GM12874 (cell line): Measurements from ENCODE around the gene VKORC1.

ENCODE experiments used
- TF ChIP-seq, protein P1 (sequence below): IDR thresholded peaks from 2 replicates; pipeline ENCODE4 v1.5.1; 2011; ENCODE audit warnings: low read depth, mild to moderate bottlenecking, control low read depth, low read length, moderate library complexity; ENCODE audit not compliant: insufficient read depth

Gene VKORC1

DNA sequence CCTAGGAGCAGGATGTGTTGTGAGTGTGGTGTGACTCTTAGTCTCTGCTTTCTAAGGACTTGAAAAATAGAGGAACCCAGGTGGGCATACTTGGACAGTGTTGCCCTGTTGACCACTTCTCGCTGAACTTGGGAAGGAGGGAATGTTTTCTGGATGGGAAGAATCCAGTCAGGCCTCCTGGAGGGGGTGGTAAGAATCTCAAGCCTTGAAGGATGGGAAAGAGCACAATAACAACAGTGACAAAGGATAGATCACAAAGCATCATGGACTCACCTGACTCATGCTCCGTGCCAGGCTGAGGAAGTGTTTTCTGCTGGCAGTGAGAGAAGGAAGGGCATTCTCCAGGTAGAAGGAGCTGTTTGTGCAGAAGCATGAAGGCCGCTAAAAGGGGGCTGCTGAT, 31.2 kb upstream of the VKORC1 start:
- TF ChIP-seq, protein P1, sequence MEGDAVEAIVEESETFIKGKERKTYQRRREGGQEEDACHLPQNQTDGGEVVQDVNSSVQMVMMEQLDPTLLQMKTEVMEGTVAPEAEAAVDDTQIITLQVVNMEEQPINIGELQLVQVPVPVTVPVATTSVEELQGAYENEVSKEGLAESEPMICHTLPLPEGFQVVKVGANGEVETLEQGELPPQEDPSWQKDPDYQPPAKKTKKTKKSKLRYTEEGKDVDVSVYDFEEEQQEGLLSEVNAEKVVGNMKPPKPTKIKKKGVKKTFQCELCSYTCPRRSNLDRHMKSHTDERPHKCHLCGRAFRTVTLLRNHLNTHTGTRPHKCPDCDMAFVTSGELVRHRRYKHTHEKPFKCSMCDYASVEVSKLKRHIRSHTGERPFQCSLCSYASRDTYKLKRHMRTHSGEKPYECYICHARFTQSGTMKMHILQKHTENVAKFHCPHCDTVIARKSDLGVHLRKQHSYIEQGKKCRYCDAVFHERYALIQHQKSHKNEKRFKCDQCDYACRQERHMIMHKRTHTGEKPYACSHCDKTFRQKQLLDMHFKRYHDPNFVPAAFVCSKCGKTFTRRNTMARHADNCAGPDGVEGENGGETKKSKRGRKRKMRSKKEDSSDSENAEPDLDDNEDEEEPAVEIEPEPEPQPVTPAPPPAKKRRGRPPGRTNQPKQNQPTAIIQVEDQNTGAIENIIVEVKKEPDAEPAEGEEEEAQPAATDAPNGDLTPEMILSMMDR, result no peak

DNA sequence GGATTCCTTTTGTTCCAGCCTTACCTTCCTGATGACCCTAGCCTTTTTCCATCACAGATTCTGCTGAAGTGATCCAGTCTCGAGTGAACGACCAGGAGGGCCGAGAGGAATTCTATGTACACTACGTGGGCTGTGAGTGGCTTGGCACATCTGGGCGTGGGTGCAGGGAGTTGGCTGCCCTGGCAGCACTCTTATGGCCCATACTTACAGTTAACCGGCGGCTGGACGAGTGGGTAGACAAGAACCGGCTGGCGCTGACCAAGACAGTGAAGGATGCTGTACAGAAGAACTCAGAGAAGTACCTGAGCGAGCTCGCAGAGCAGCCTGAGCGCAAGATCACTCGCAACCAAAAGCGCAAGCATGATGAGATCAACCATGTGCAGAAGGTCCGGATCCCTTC, 25.5 kb upstream of the VKORC1 start:
- TF ChIP-seq, protein P1, result no peak

DNA sequence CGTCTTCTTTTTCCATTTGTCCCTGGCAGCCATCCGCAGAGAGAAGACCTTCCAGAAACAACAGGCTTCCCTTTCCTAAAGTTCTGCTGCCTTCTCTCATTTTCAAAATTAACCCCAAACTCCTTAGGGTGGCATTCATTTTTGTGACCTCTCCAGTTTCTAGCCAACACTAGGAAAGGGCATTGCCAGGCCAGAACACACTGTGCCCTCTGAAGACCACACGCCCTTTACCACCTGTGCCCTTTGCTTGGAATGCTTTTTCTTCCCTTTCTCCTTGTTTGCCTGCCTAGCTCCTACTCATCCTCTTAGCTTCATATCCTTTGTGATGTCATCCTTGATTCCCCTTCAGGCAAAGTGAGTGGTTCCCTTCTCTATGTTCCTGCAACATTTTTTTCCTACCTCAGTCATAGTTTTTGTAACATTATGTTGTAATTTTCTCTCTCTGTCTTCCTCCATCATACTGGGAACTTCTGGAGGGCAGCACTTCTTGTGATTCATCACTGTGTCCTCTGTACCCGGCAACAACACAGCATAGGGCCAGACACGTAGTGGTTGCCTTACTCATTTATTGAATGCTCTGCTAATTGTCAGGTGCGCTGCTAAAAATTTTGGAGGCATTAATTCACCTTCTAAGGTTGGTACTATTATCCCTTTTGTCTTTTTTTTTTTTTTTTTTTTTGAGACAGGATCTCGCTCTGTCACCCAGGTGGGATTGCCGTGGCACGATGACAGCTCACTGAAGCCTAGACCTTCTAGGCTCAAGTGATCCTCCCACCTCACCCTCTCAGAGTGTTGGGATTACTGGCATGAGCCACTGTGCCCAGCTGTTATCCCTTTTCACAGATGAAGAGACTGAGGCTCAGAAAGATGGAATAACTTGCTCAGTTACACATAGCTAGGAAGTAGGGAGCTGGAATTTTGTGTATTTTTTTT, 23.9 kb upstream of the VKORC1 start:
- TF ChIP-seq, protein P1, result no peak

DNA sequence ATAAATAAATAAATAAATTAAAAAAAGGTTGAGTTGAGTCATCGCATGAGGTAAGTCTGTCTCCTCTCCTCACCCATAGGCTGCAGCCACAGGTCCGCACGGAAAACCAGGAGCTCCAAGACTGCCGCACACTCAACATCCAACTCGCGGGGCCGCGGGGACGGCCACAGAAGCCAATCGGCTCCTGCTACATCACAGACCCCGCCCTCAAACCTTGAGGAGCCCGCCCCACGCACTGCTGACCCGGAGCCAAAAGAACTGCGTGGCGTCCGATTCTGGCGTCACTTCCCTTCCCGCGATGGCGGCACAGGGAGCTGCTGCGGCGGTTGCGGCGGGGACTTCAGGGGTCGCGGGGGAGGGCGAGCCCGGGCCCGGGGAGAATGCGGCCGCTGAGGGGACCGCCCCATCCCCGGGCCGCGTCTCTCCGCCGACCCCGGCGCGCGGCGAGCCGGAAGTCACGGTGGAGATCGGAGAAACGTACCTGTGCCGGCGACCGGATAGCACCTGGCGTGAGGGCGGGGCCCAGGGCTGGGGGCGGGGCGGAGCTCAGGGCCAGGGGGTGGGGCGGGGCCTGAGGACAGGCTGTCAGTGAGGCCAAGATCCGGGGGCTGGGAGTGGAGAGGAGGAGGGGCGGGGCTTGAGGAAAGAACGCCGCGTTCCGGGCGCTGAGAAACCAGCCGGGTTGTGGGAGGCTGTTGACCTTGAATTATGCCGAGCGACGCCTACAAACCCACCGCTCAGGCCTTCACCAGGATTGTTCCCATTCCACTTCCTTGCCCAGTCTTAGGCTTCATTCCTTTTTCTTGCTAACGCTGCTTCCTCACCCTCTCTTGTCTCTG, 23.0 kb upstream of the VKORC1 start, which contains the start of gene KAT8:
Gene KAT8, plus strand, starts transcription at position 281 of the 839 bp plus-strand sequence. Its CDS starts 18 bp downstream, at position 299.
- TF ChIP-seq, protein P1, result no peak

DNA sequence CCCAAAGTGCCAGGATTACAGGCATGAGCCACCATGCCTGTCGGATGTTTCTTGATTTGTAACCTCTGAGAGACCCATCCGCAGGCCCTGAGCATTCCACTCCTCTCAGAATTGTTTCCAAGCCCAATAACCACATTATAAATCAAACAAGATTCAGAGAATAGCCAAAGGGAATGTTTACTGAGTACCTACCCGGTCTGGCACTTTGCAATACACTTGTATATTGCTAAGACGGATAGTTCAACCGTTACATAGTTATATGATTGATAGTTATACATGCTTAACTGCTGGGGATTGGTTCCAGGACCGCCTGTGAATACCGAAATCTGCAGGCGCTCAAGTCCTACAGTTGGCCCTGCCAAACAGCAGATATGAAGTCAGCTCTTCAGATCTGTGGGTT, 19.9 kb upstream of the VKORC1 start:
- TF ChIP-seq, protein P1, result no peak

DNA sequence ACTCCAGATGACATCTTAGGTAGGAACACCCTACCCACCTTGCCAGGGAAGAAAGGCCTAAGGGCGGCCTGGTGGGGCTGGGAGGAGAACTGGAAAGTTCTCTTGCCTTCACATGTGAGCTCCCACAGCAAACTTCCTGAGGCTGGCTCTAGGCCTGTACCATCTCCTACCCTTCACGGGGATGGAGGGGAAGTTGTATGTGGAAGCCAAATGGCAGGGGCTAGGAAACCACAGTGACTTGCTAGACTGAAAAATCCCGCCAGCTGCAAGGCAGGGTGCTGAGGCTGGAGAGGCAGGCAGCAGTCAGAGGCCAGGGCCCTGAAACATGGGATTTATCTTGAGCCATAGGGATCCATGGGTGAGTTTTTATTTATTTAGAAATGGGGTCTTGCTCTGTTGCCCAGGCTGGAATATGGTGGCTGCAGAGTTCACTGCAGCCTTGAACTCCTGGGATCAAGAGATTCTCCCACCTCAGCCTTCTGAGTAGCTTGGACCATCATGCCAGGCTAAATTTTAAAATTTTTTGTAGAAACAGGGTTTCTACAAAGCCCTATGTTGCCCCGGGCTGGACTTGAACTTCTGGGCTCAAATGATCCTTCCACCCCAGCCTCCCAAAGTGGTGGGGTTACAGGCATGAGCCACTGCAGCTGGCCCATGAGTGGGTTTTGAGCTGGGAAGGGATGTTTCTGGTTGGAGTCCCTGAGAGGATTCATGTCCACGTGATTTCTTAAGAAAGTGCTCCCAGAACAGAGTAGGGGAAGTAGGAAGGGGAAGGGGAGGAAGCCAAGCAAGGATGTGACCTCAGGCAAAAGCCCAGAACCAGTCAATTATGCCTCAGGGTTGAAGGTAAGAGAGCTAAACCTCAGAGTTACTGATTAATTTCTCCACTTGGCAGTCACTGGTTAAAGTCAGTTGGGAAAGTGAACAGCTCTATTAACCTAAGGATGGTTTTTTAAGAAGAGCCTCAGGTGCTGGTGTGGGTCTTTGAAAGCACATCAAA, 18.8 kb upstream of the VKORC1 start:
- TF ChIP-seq, protein P1, result no peak
